HCT116 (cell line): Measurements from ENCODE around the gene ACTRT2. TPM values are rescaled to one million over a fixed set of nuclear protein-coding genes. Genes with fewer than 3 reads are reported as not detected.

ENCODE experiments used
- ATAC-seq: fragments of 200-7000 bp; cut with Tn5 transposase; 2 replicates; pipeline ENCODE4 v1.9.1; 2020; ENCODE audit warnings: mild to moderate bottlenecking, moderate library complexity
- BruUV-seq: library from RNA; stranded (reverse); fragments of 400-500 nt; replicated peaks from 2 replicates; lab custom pipeline; 2021; lab: Mats Ljungman, UMichigan
- CTCF ChIA-PET: fragments of 300-600 bp; sonication (Branson Sonifier 250); formaldehyde crosslinking; loops from one replicate; lab custom pipeline; 2021; ENCODE audit warnings: antibody characterized with exemption; lab: Charles Lee
- POLR2A ChIA-PET: fragments of 300-600, 350-600 bp; sonication (Branson Sonifier 250); formaldehyde crosslinking; loops from one replicate; lab custom pipeline; 2021; ENCODE audit warnings: antibody characterized with exemption; lab: Charles Lee
- RAD21 ChIA-PET, 2 experiments: fragments of 300-600 bp; sonication (Branson Sonifier 250); formaldehyde crosslinking; loops; one replicate each; lab custom pipeline; 2023; ENCODE audit warnings: low total read pairs in 2 of 2; ENCODE audit not compliant: uncharacterized antibody in 2 of 2, unreplicated experiment in 2 of 2, low non-redundant PET in 1 of 2; lab: Charles Lee
- DNase-seq: peaks from one replicate; pipeline ENCODE4 v3.0.0-alpha.2; 2010; ENCODE audit warnings: low read depth, low spot score
- H2AFZ ChIP-seq: fragments of 200-600 bp; shearing (Covaris generic), sonication (generic); 2 replicates; pipeline ENCODE4 v1.6.1; 2017; ENCODE audit warnings: low read depth, mixed run types, mixed read lengths, antibody characterized with exemption, low read length; ENCODE audit not compliant: poor library complexity, severe bottlenecking
- H3K27ac ChIP-seq: 2 replicates; pipeline ENCODE4 v1.5.1; 2012; ENCODE audit warnings: low read depth, low read length
- H3K27me3 ChIP-seq: fragments of 200-600 bp; sonication (generic); 2 replicates; pipeline ENCODE4 v1.6.1; 2016; ENCODE audit warnings: mixed run types, low read length, mixed read lengths; ENCODE audit not compliant: insufficient read depth
- H3K36me3 ChIP-seq, 2 experiments: fragments of 200-500 bp in 1 of 2; fragments of 200-600 bp in 1 of 2; sonication (Bioruptor generic) in 1 of 2; sonication (generic) in 1 of 2; 2 replicates each; pipeline versions ENCODE4 v1.5.1 to v1.6.1; 2014 to 2016; ENCODE audit warnings: low read length in 2 of 2, inconsistent platforms in 1 of 2, mixed read lengths in 1 of 2, mixed run types in 1 of 2; ENCODE audit not compliant: insufficient read depth in 2 of 2, control insufficient read depth in 1 of 2
- H3K4me1 ChIP-seq, 2 experiments: fragments of 200-600 bp in 1 of 2; sonication (generic) in 1 of 2; 2 replicates each; pipeline versions ENCODE4 v1.5.1 to v1.6.1; 2012 to 2017; ENCODE audit warnings: low read length in 2 of 2, inconsistent platforms in 1 of 2, mild to moderate bottlenecking in 1 of 2, mixed read lengths in 1 of 2, mixed run types in 1 of 2, moderate library complexity in 1 of 2; ENCODE audit not compliant: insufficient read depth in 2 of 2, control insufficient read depth in 1 of 2
- H3K4me2 ChIP-seq: fragments of 200-600 bp; sonication (generic); 2 replicates; pipeline ENCODE4 v1.6.1; 2017; ENCODE audit warnings: mixed run types, low read length, mixed read lengths
- H3K4me3 ChIP-seq, 2 experiments: fragments of 200-600 bp in 1 of 2; sonication (generic) in 1 of 2; replicated peaks in 1 of 2; 2 replicates each; pipeline ENCODE4 v1.5.1; 2011 to 2016; ENCODE audit warnings: low read length in 2 of 2, control low read depth in 1 of 2, low read depth in 1 of 2, mild to moderate bottlenecking in 1 of 2, mixed read lengths in 1 of 2, mixed run types in 1 of 2
- H3K79me2 ChIP-seq: fragments of 200-600 bp; sonication (generic); 2 replicates; pipeline ENCODE4 v1.6.1; 2017; ENCODE audit warnings: mild to moderate bottlenecking, mixed run types, low read length, moderate library complexity, mixed read lengths; ENCODE audit not compliant: insufficient read depth
- H3K9ac ChIP-seq: fragments of 200-600 bp; sonication (generic); 2 replicates; pipeline ENCODE4 v1.6.1; 2016; ENCODE audit warnings: low read length, mixed read lengths
- H3K9me2 ChIP-seq: fragments of 200-600 bp; sonication (generic), shearing (Covaris generic); 2 replicates; pipeline ENCODE4 v1.6.1; 2017; ENCODE audit warnings: mixed run types, mild to moderate bottlenecking, moderate library complexity; ENCODE audit not compliant: insufficient read depth
- H3K9me3 ChIP-seq, 2 experiments: fragments of 200-500 bp in 1 of 2; fragments of 200-600 bp in 1 of 2; sonication (Bioruptor generic) in 1 of 2; sonication (generic) in 1 of 2; 2 replicates each; pipeline ENCODE4 v1.6.1; 2014 to 2017; ENCODE audit warnings: low read length in 2 of 2, mixed read lengths in 2 of 2, inconsistent platforms in 1 of 2, low read depth in 1 of 2, mild to moderate bottlenecking in 1 of 2, mixed run types in 1 of 2, moderate library complexity in 1 of 2; ENCODE audit not compliant: control insufficient read depth in 1 of 2, insufficient read depth in 1 of 2
- H4K20me1 ChIP-seq: fragments of 200-600 bp; sonication (generic), shearing (Covaris generic); 2 replicates; pipeline ENCODE4 v1.6.1; 2017; ENCODE audit warnings: mixed run types, mild to moderate bottlenecking, moderate library complexity; ENCODE audit not compliant: insufficient read depth
- CEBPB ChIP-seq: IDR thresholded peaks from 2 replicates; pipeline ENCODE4 v1.6.1; 2012; ENCODE audit warnings: low read depth
- ELF1 ChIP-seq: IDR thresholded peaks from 2 replicates; pipeline ENCODE4 v1.6.1; 2012; ENCODE audit warnings: low read depth, borderline replicate concordance
- EZH2 ChIP-seq: fragments of 200-600 bp; sonication (generic); IDR thresholded peaks from 2 replicates; pipeline ENCODE4 v1.6.1; 2017; ENCODE audit warnings: antibody characterized with exemption, mixed run types
- EZH2phosphoT487 ChIP-seq: fragments of 200-600 bp; IDR thresholded peaks from 2 replicates; pipeline ENCODE4 v1.6.1; 2018; ENCODE audit warnings: antibody characterized with exemption, borderline replicate concordance
- FOSL1 ChIP-seq: IDR thresholded peaks from 2 replicates; pipeline ENCODE4 v1.6.1; 2012; ENCODE audit warnings: low read depth
- JUND ChIP-seq: IDR thresholded peaks from 2 replicates; pipeline ENCODE4 v1.6.1; 2012
- MAX ChIP-seq: IDR thresholded peaks from 2 replicates; pipeline ENCODE4 v1.6.1; 2012
- POLR2AphosphoS5 ChIP-seq: IDR thresholded peaks from 2 replicates; pipeline ENCODE4 v1.6.1; 2011; ENCODE audit warnings: mild to moderate bottlenecking, low read depth, low read length, moderate library complexity
- RAD21 ChIP-seq: IDR thresholded peaks from 2 replicates; pipeline ENCODE4 v1.6.1; 2012; ENCODE audit warnings: low read depth, mild to moderate bottlenecking
- SP1 ChIP-seq: IDR thresholded peaks from 2 replicates; pipeline ENCODE4 v1.6.1; 2012; ENCODE audit warnings: low read depth
- TCF7L2 ChIP-seq: IDR thresholded peaks from 2 replicates; pipeline ENCODE4 v1.7.0; 2011; ENCODE audit warnings: borderline replicate concordance, inconsistent platforms; ENCODE audit not compliant: insufficient read depth, insufficient read length; ENCODE audit errors: extremely low read depth
- YY1 ChIP-seq: IDR thresholded peaks from 2 replicates; pipeline ENCODE4 v1.6.1; 2011; ENCODE audit warnings: low read length, low read depth, moderate library complexity, mild to moderate bottlenecking; ENCODE audit not compliant: insufficient replicate concordance; ENCODE audit errors: extremely low read depth
- ZBTB33 ChIP-seq: IDR thresholded peaks from 2 replicates; pipeline ENCODE4 v1.6.1; 2011; ENCODE audit warnings: mild to moderate bottlenecking, low read length, moderate library complexity; ENCODE audit not compliant: insufficient replicate concordance; ENCODE audit errors: extremely low read depth
- ZFX ChIP-seq: fragments of 450-650 bp; IDR thresholded peaks from 2 replicates; pipeline ENCODE4 v1.6.1; 2017
- ZNF274 ChIP-seq: fragments of 200-500 bp; sonication (Bioruptor generic); IDR thresholded peaks from 2 replicates; pipeline ENCODE4 v1.6.1; 2014; ENCODE audit warnings: mild to moderate bottlenecking, low read depth, low read length, inconsistent platforms
- intact Hi-C: fragments of 100-400 bp; cut with micrococcal nuclease; formaldehyde crosslinking; loops from 2 replicates; pipeline ENCODE4 v1.10.0; 2022
- total RNA-seq: library from RNA; stranded (reverse); gene quantifications from one replicate; pipeline ENCODE4 v1.2.1, GENCODE V29; 2021; ENCODE audit not compliant: unreplicated experiment
- TF ChIP-seq, protein P1 (sequence below): IDR thresholded peaks from 2 replicates; pipeline ENCODE4 v1.6.1; 2012
- TF ChIP-seq, protein P2 (sequence below), 3 experiments: fragments of 200-600 bp in 1 of 3; sonication (generic) in 1 of 3; IDR thresholded peaks in 2 of 3; conservative IDR thresholded peaks in 1 of 3; 2 replicates each; pipeline ENCODE4 v1.5.1; 2012 to 2017; ENCODE audit warnings: low read depth in 2 of 3, low read length in 2 of 3, antibody characterized with exemption in 1 of 3, borderline replicate concordance in 1 of 3, control low read depth in 1 of 3, mild to moderate bottlenecking in 1 of 3, mixed read lengths in 1 of 3, mixed run types in 1 of 3, moderate library complexity in 1 of 3; ENCODE audit not compliant: insufficient read depth in 1 of 3

The ACTRT2 gene
- total RNA-seq, 1 experiment from 2014 or later: not detected

GRCh38 chr1:3061981-3062615 is 40.8 kb downstream of the ACTRT2 start:
- BruUV-seq: no TSS peak
- CTCF ChIA-PET: no interaction called here
- Histone ChIP-seq H3K9ac (no peak overlapping the region), H3K79me2 (no peaks in the 10 kb centered on the region), H2AFZ (no peak overlapping the region), H3K9me2 (no peaks in the 10 kb centered on the region), H3K9me3 (no peaks in the 10 kb centered on the region), H3K4me2 (no peak overlapping the region), H3K4me1 (no peaks in the 10 kb centered on the region), H3K36me3 (no peaks in the 10 kb centered on the region), H3K27ac (no peak overlapping the region), H3K4me3 (no peak overlapping the region), H4K20me1 (no peaks in the 10 kb centered on the region), H3K27me3 (peaks cover 1% of the 10 kb centered on the region; the same call in 1 of the 2 replicates)
- RAD21 ChIA-PET: no interaction called here
- intact Hi-C loops: no loop called here
- DNase-seq (no peak), ATAC-seq (no peak)
- POLR2A ChIA-PET: no interaction called here
- TF ChIP-seq RAD21: no peak
- no peak for TF ChIP-seq ELF1
- no peak for TF ChIP-seq YY1
- no peak for TF ChIP-seq EZH2
- TF ChIP-seq ZBTB33: no peak
- TF ChIP-seq, protein P1, sequence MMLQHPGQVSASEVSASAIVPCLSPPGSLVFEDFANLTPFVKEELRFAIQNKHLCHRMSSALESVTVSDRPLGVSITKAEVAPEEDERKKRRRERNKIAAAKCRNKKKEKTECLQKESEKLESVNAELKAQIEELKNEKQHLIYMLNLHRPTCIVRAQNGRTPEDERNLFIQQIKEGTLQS: no peak
- TF ChIP-seq ZFX: no peak
- TF ChIP-seq TCF7L2: no peak
- no peak for TF ChIP-seq MAX
- no peak for TF ChIP-seq FOSL1
- TF ChIP-seq JUND: no peak
- TF ChIP-seq POLR2AphosphoS5: no peak
- TF ChIP-seq CEBPB: no peak
- no peak for TF ChIP-seq SP1
- no peak for TF ChIP-seq EZH2phosphoT487
- TF ChIP-seq, protein P2, sequence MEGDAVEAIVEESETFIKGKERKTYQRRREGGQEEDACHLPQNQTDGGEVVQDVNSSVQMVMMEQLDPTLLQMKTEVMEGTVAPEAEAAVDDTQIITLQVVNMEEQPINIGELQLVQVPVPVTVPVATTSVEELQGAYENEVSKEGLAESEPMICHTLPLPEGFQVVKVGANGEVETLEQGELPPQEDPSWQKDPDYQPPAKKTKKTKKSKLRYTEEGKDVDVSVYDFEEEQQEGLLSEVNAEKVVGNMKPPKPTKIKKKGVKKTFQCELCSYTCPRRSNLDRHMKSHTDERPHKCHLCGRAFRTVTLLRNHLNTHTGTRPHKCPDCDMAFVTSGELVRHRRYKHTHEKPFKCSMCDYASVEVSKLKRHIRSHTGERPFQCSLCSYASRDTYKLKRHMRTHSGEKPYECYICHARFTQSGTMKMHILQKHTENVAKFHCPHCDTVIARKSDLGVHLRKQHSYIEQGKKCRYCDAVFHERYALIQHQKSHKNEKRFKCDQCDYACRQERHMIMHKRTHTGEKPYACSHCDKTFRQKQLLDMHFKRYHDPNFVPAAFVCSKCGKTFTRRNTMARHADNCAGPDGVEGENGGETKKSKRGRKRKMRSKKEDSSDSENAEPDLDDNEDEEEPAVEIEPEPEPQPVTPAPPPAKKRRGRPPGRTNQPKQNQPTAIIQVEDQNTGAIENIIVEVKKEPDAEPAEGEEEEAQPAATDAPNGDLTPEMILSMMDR (IDR thresholded peaks at IDR 0.05 in 2 of 3, conservative IDR thresholded peaks at IDR 0.05 in 1 of 3; ENCODE audit: borderline replicate concordance in 1 of 3, insufficient read depth in 1 of 3, low read depth in 2 of 3, low read length in 2 of 3): no peak
- no peak for TF ChIP-seq ZNF274
